Measurements from ENCODE around the gene RETREG1.

- TF ChIP-seq EZH2 (IDR thresholded peaks at IDR 0.05; ENCODE audit: low read depth, unreplicated experiment) (no peak), STAT1 (IDR thresholded peaks at IDR 0.05; ENCODE audit: unreplicated experiment) (no peak)
These were observed 82.5 kb downstream of the RETREG1 start for GRCh38 chr5:16534280-16534679.

Data from GM23338 (cell line).